PFSK-1 (cell line): ENCODE measurements around the gene OR1F1.

Source experiments
- FOXP2 ChIP-seq: optimal IDR thresholded peaks from 2 replicates; pipeline ENCODE3; 2011; ENCODE audit warnings: borderline replicate concordance, control low read depth, inconsistent platforms; ENCODE audit not compliant: insufficient read depth; ENCODE audit errors: extremely low read length, extremely low read depth
- POLR2AphosphoS5 ChIP-seq: IDR thresholded peaks from 2 replicates; pipeline ENCODE4 v1.6.1; 2012; ENCODE audit warnings: low read depth, mild to moderate bottlenecking, control low read depth, low read length, moderate library complexity

GRCh38 chr16:3248596-3248995, 60.6 kb downstream of the OR1F1 start:
- no peak for TF ChIP-seq POLR2AphosphoS5
- no peak for TF ChIP-seq FOXP2
